Measurements from ENCODE around the gene FNBP1L.

- no peak for TF ChIP-seq CTCF (IDR thresholded peaks at IDR 0.05)
- TF ChIP-seq EZH2 (IDR thresholded peaks at IDR 0.05; ENCODE audit: borderline replicate concordance, insufficient read depth, low read depth, low read length, poor library complexity, severe bottlenecking): no peak
These were observed 73.7 kb downstream of the FNBP1L start for GRCh38 chr1:93521618-93522017.
